ENCODE data around the gene ITGA6. TPM values are rescaled to one million over a fixed set of nuclear protein-coding genes. Genes with fewer than 3 reads are reported as not detected.

The ITGA6 gene
- polyA plus RNA-seq, 1 donor from 2014 or later: 14.4 TPM

- no peak overlapping the region for H3K4me2 ChIP-seq (ENCODE audit: low read length)
- H4K20me1 ChIP-seq (ENCODE audit: insufficient read depth): no peaks in the 10 kb centered on the region
- no peaks in the 10 kb centered on the region for H3K9me2 ChIP-seq (ENCODE audit: insufficient read depth, low read length)
- no peaks in the 10 kb centered on the region for H3K36me3 ChIP-seq (ENCODE audit: insufficient read depth, low read length)
- peaks cover 21% of the 10 kb centered on the region for H3K79me2 ChIP-seq (replicated peaks; ENCODE audit: insufficient read depth, low read length)
- H3K27me3 ChIP-seq (ENCODE audit: insufficient read depth, low read depth, low read length): peaks cover 10% of the 10 kb centered on the region
- H3K27ac ChIP-seq (ENCODE audit: low read length): no peak overlapping the region
- no peaks in the 10 kb centered on the region for H3K9me3 ChIP-seq (ENCODE audit: low read length)
- TF ChIP-seq SMC3 (conservative IDR thresholded peaks at IDR 0.05; ENCODE audit: poor library complexity) (no peak), CTCF (IDR thresholded peaks at IDR 0.05; ENCODE audit: poor library complexity, severe bottlenecking) (no peak), POLR2AphosphoS5 (IDR thresholded peaks at IDR 0.05) (no peak), EP300 (conservative IDR thresholded peaks at IDR 0.05; ENCODE audit: poor library complexity, severe bottlenecking) (no peak), REST (IDR thresholded peaks at IDR 0.05; ENCODE audit: borderline replicate concordance) (no peak), MXI1 (conservative IDR thresholded peaks at IDR 0.05; ENCODE audit: poor library complexity, severe bottlenecking) (no peak), RAD21 (conservative IDR thresholded peaks at IDR 0.05) (no peak), TAF1 (IDR thresholded peaks at IDR 0.05; ENCODE audit: low read depth) (no peak), EZH2 (IDR thresholded peaks at IDR 0.05; ENCODE audit: borderline replicate concordance, insufficient read depth, low read length, poor library complexity, severe bottlenecking) (no peak)
- H3K4me3 ChIP-seq (ENCODE audit: low read length): no peak overlapping the region
- no peak overlapping the region for H2AFZ ChIP-seq (ENCODE audit: low read depth, low read length)
- H3K9ac ChIP-seq (ENCODE audit: low read length): no peak overlapping the region
- no peaks in the 10 kb centered on the region for H3F3A ChIP-seq (ENCODE audit: insufficient read depth, low read length, poor library complexity, severe bottlenecking)
Observed at GRCh38 chr2:172431463-172431862, 4.1 kb downstream of the ITGA6 start.

GRCh38 chr2:172431993-172432392 is 4.6 kb downstream of the ITGA6 start:
- H3K9me3 ChIP-seq (ENCODE audit: low read length): no peaks in the 10 kb centered on the region
- peaks cover 21% of the 10 kb centered on the region for H3K79me2 ChIP-seq (replicated peaks; ENCODE audit: insufficient read depth, low read length)
- H3K9ac ChIP-seq (ENCODE audit: low read length): no peak overlapping the region
- H3K36me3 ChIP-seq (ENCODE audit: insufficient read depth, low read length): no peaks in the 10 kb centered on the region
- no peak for TF ChIP-seq EZH2 (IDR thresholded peaks at IDR 0.05; ENCODE audit: borderline replicate concordance, insufficient read depth, low read length, poor library complexity, severe bottlenecking)
- no peak for TF ChIP-seq CTCF (IDR thresholded peaks at IDR 0.05; ENCODE audit: poor library complexity, severe bottlenecking)
- no peak for TF ChIP-seq REST (IDR thresholded peaks at IDR 0.05; ENCODE audit: borderline replicate concordance)
- TF ChIP-seq EP300 (conservative IDR thresholded peaks at IDR 0.05; ENCODE audit: poor library complexity, severe bottlenecking): no peak
- TF ChIP-seq POLR2AphosphoS5 (IDR thresholded peaks at IDR 0.05): no peak
- TF ChIP-seq SMC3 (conservative IDR thresholded peaks at IDR 0.05; ENCODE audit: poor library complexity): no peak
- no peak for TF ChIP-seq TAF1 (IDR thresholded peaks at IDR 0.05; ENCODE audit: low read depth)
- TF ChIP-seq MXI1 (conservative IDR thresholded peaks at IDR 0.05; ENCODE audit: poor library complexity, severe bottlenecking): no peak
- TF ChIP-seq RAD21 (conservative IDR thresholded peaks at IDR 0.05): no peak
- H3F3A ChIP-seq (ENCODE audit: insufficient read depth, low read length, poor library complexity, severe bottlenecking): no peaks in the 10 kb centered on the region
- no peak overlapping the region for H3K4me3 ChIP-seq (ENCODE audit: low read length)
- no peak overlapping the region for H3K27ac ChIP-seq (ENCODE audit: low read length)
- H3K9me2 ChIP-seq (ENCODE audit: insufficient read depth, low read length): no peaks in the 10 kb centered on the region
- peaks cover 10% of the 10 kb centered on the region for H3K27me3 ChIP-seq (ENCODE audit: insufficient read depth, low read depth, low read length)
- H4K20me1 ChIP-seq (ENCODE audit: insufficient read depth): no peaks in the 10 kb centered on the region
- no peak overlapping the region for H3K4me2 ChIP-seq (ENCODE audit: low read length)
- H2AFZ ChIP-seq (ENCODE audit: low read depth, low read length): no peak overlapping the region

Measured in neural cell (in vitro differentiated cells).